ENCODE results near the gene NFATC2IP. TPM values are rescaled to one million over a fixed set of nuclear protein-coding genes. Genes with fewer than 3 reads are reported as not detected.

NFATC2IP gene
- total RNA-seq, 1 experiment from 2014 or later, result 73.0 TPM

GRCh38 chr16:28932339-28933141 is 18.2 kb upstream of the NFATC2IP start:
- Histone ChIP-seq H3K79me2 (ENCODE audit: low read depth) (no peaks in the 10 kb centered on the region), H3K9me2 (ENCODE audit: insufficient read depth) (no peaks in the 10 kb centered on the region), H3K4me1 (replicated peaks; ENCODE audit: insufficient read depth) (no peaks in the 10 kb centered on the region), H2AFZ (no peak overlapping the region), H3K27me3 (ENCODE audit: insufficient read depth, low read depth) (no peaks in the 10 kb centered on the region), H3K4me3 (no peak overlapping the region), H3K27ac (no peak overlapping the region), H4K20me1 (ENCODE audit: insufficient read depth) (no peaks in the 10 kb centered on the region), H3K36me3 (ENCODE audit: low read depth) (no peaks in the 10 kb centered on the region), H3K9me3 (ENCODE audit: insufficient read depth, low read depth) (no peaks in the 10 kb centered on the region), H3F3A (ENCODE audit: insufficient read depth, low read depth) (peaks cover 17% of the 10 kb centered on the region; the same call in 1 of the 2 replicates), H3K4me2 (no peak overlapping the region)
- TF ChIP-seq EZH2 (IDR thresholded peaks at IDR 0.05; ENCODE audit: low read depth) (no peak), CTCF (conservative IDR thresholded peaks at IDR 0.05) (no peak)
- CTCF ChIA-PET, result no interaction called here
- POLR2A ChIA-PET (ENCODE audit: unreplicated experiment), result no interaction called here
- no TSS peak for BruUV-seq (replicated peaks)
- no peak for DNase-seq
- intact Hi-C loops (cut with micrococcal nuclease; ENCODE audit: unreplicated experiment), result no loop called here

- BruUV-seq (replicated peaks), result no TSS peak
- Histone ChIP-seq H3K4me2 (no peak overlapping the region), H3K79me2 (ENCODE audit: low read depth) (no peaks in the 10 kb centered on the region), H3K4me1 (replicated peaks; ENCODE audit: insufficient read depth) (no peaks in the 10 kb centered on the region), H3F3A (ENCODE audit: insufficient read depth, low read depth) (peaks cover 17% of the 10 kb centered on the region; the same call in 1 of the 2 replicates), H3K27me3 (ENCODE audit: insufficient read depth, low read depth) (no peaks in the 10 kb centered on the region), H2AFZ (no peak overlapping the region), H3K9me3 (ENCODE audit: insufficient read depth, low read depth) (no peaks in the 10 kb centered on the region), H4K20me1 (ENCODE audit: insufficient read depth) (no peaks in the 10 kb centered on the region), H3K36me3 (ENCODE audit: low read depth) (no peaks in the 10 kb centered on the region), H3K4me3 (no peak overlapping the region), H3K9me2 (ENCODE audit: insufficient read depth) (no peaks in the 10 kb centered on the region), H3K27ac (no peak overlapping the region)
- no peak for DNase-seq
- no peak for TF ChIP-seq CTCF (conservative IDR thresholded peaks at IDR 0.05)
- no peak for TF ChIP-seq EZH2 (IDR thresholded peaks at IDR 0.05; ENCODE audit: low read depth)
- ChIA-PET CTCF (no interaction called here), POLR2A (ENCODE audit: unreplicated experiment) (no interaction called here)
- intact Hi-C loops (cut with micrococcal nuclease; ENCODE audit: unreplicated experiment), result no loop called here
These were observed 17.6 kb upstream of the NFATC2IP start for GRCh38 chr16:28933171-28933570.

- H3K9me3 ChIP-seq (ENCODE audit: insufficient read depth, low read depth), result no peaks in the 10 kb centered on the region
- H2AFZ ChIP-seq, result no peak overlapping the region
- no peaks in the 10 kb centered on the region for H3K36me3 ChIP-seq (ENCODE audit: low read depth)
- no peaks in the 10 kb centered on the region for H3K27me3 ChIP-seq (ENCODE audit: insufficient read depth, low read depth)
- peaks cover 17% of the 10 kb centered on the region; the same call in 1 of the 2 replicates for H3F3A ChIP-seq (ENCODE audit: insufficient read depth, low read depth)
- DNase-seq, result no peak
- no peaks in the 10 kb centered on the region for H3K9me2 ChIP-seq (ENCODE audit: insufficient read depth)
- H3K4me3 ChIP-seq, result no peak overlapping the region
- H3K79me2 ChIP-seq (ENCODE audit: low read depth), result no peaks in the 10 kb centered on the region
- ChIA-PET POLR2A (ENCODE audit: unreplicated experiment) (interaction anchor here (0.9 kb wide), 1 partner anchor 15 kb away, joined by 4 read pairs; the partner anchor contains the start of gene NFATC2IP), CTCF (no interaction called here)
- no peak overlapping the region for H3K4me2 ChIP-seq
- no TSS peak for BruUV-seq (replicated peaks)
- TF ChIP-seq EZH2 (IDR thresholded peaks at IDR 0.05; ENCODE audit: low read depth), result no peak
- TF ChIP-seq CTCF (conservative IDR thresholded peaks at IDR 0.05), result no peak
- no peaks in the 10 kb centered on the region for H3K4me1 ChIP-seq (replicated peaks; ENCODE audit: insufficient read depth)
- no peaks in the 10 kb centered on the region for H4K20me1 ChIP-seq (ENCODE audit: insufficient read depth)
- H3K27ac ChIP-seq, result no peak overlapping the region
- intact Hi-C loops (cut with micrococcal nuclease; ENCODE audit: unreplicated experiment), result no loop called here
These were observed 15.4 kb upstream of the NFATC2IP start for GRCh38 chr16:28935346-28935745.
